ENCODE measurements around the gene TNFSF11. TPM values are rescaled to one million over a fixed set of nuclear protein-coding genes. Genes with fewer than 3 reads are reported as not detected.

TNFSF11 gene
- polyA plus RNA-seq, 3 donors: not detected

DNA sequence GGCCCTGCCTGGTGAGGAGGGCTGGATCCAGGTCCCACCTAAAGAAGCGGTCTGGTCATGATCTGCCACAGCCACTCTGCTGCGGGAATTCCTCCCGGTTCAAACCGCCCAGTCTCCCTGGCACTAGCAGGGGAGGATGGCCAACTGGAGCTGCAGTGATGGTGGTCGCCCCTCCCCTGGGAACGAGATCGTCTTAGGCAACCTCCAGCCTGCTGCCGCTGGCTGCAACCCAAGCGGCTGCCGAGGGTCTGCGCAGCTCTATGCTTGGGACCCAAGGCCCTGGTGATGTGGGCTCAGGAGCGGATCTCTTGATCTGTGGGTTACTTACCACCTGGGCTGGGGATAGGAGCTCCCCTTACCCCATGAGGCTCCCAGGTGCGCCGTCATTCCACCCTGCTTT is 69.1 kb downstream of the TNFSF11 start:
- H2AFZ ChIP-seq (ENCODE audit: insufficient read depth, low read depth, low read length, poor library complexity, severe bottlenecking): no peak overlapping the region
- no peaks in the 10 kb centered on the region for H3K4me1 ChIP-seq (ENCODE audit: control insufficient read depth in 1 of 2, insufficient read depth in 2 of 2, low read length in 2 of 2)
- H3K27me3 ChIP-seq (ENCODE audit: control insufficient read depth in 2 of 2, insufficient read depth in 2 of 2, low read length in 2 of 2): no peaks in the 10 kb centered on the region
- WGBS (ENCODE audit: insufficient coverage): 89% methylated on average over 13 of the region's 14 CpGs
- DNase-seq: no peak
- TF ChIP-seq, protein P1, sequence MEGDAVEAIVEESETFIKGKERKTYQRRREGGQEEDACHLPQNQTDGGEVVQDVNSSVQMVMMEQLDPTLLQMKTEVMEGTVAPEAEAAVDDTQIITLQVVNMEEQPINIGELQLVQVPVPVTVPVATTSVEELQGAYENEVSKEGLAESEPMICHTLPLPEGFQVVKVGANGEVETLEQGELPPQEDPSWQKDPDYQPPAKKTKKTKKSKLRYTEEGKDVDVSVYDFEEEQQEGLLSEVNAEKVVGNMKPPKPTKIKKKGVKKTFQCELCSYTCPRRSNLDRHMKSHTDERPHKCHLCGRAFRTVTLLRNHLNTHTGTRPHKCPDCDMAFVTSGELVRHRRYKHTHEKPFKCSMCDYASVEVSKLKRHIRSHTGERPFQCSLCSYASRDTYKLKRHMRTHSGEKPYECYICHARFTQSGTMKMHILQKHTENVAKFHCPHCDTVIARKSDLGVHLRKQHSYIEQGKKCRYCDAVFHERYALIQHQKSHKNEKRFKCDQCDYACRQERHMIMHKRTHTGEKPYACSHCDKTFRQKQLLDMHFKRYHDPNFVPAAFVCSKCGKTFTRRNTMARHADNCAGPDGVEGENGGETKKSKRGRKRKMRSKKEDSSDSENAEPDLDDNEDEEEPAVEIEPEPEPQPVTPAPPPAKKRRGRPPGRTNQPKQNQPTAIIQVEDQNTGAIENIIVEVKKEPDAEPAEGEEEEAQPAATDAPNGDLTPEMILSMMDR (IDR thresholded peaks at IDR 0.05): no peak
- H3K79me2 ChIP-seq (ENCODE audit: insufficient read depth, low read length): no peaks in the 10 kb centered on the region
- no peaks in the 10 kb centered on the region for H3K4me1 Mint-ChIP-seq
- intact Hi-C loops (cut with micrococcal nuclease): no loop called here
- no peak overlapping the region for H3K27ac ChIP-seq (ENCODE audit: low read depth in 1 of 2, low read length in 2 of 2)
- no peak overlapping the region for H3K4me3 Mint-ChIP-seq
- H3K27ac Mint-ChIP-seq: no peak overlapping the region
- no peak overlapping the region for H3K4me2 ChIP-seq (replicated peaks; ENCODE audit: extremely low read depth, low read length, poor library complexity, severe bottlenecking)
- no peak overlapping the region for H3K9ac ChIP-seq (ENCODE audit: insufficient read depth, low read length, poor library complexity, severe bottlenecking)
- peaks cover 4 to 6% of the 10 kb centered on the region in 2 donors for H3K9me3 ChIP-seq (replicated peaks in 1 of 2; ENCODE audit: control insufficient read depth in 1 of 2, insufficient read depth in 1 of 2, low read length in 2 of 2)
- no peaks in the 10 kb centered on the region for H3K36me3 Mint-ChIP-seq
- peaks cover 4 to 11% (median 8%) of the 10 kb centered on the region in 7 donors for H3K9me3 Mint-ChIP-seq
- H3K27me3 Mint-ChIP-seq (ENCODE audit: low read depth in 3 of 3): peaks cover 0 to 5% (median 2%) of the 10 kb centered on the region in 3 donors
- no peaks in the 10 kb centered on the region for H4K20me1 ChIP-seq (ENCODE audit: insufficient read depth, low read length)
- H3K36me3 ChIP-seq (replicated peaks in 1 of 2; ENCODE audit: control insufficient read depth in 1 of 2, insufficient read depth in 2 of 2, low read length in 2 of 2): no peaks in the 10 kb centered on the region
- H3K4me3 ChIP-seq (replicated peaks in 1 of 3; ENCODE audit: low read depth in 2 of 3, low read length in 3 of 3): no peak overlapping the region

DNA sequence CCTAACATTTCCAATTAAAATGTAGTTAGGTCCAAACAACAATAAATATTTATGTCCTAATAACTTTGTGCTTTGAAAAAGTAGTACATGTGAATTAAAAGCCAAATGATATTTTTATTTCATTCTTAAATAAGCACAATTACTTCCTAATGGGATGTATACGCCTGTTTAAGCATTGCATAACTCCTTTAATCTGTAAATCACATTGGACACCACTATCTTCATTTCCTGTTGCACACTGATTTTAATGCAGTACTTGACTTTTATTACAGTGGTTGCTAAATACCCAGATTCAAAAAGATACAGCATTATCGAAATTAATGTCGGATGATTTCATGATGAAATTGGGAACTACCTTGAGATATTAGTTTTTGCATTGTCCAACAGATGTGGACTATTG is 70.9 kb downstream of the TNFSF11 start:
- intact Hi-C loops (cut with micrococcal nuclease): no loop called here
- DNase-seq: no peak
- Histone ChIP-seq H3K4me2 (replicated peaks; ENCODE audit: extremely low read depth, low read length, poor library complexity, severe bottlenecking) (no peak overlapping the region), H2AFZ (ENCODE audit: insufficient read depth, low read depth, low read length, poor library complexity, severe bottlenecking) (no peak overlapping the region), H3K79me2 (ENCODE audit: insufficient read depth, low read length) (no peaks in the 10 kb centered on the region), H3K27me3 (ENCODE audit: control insufficient read depth in 2 of 2, insufficient read depth in 2 of 2, low read length in 2 of 2) (no peaks in the 10 kb centered on the region), H3K4me3 (replicated peaks in 1 of 3; ENCODE audit: low read depth in 2 of 3, low read length in 3 of 3) (no peak overlapping the region), H3K9ac (ENCODE audit: insufficient read depth, low read length, poor library complexity, severe bottlenecking) (no peak overlapping the region), H3K27ac (ENCODE audit: low read depth in 1 of 2, low read length in 2 of 2) (no peak overlapping the region), H3K4me1 (ENCODE audit: control insufficient read depth in 1 of 2, insufficient read depth in 2 of 2, low read length in 2 of 2) (no peaks in the 10 kb centered on the region), H4K20me1 (ENCODE audit: insufficient read depth, low read length) (no peaks in the 10 kb centered on the region), H3K9me3 (replicated peaks in 1 of 2; ENCODE audit: control insufficient read depth in 1 of 2, insufficient read depth in 1 of 2, low read length in 2 of 2) (peaks cover 4 to 6% of the 10 kb centered on the region in 2 donors), H3K36me3 (replicated peaks in 1 of 2; ENCODE audit: control insufficient read depth in 1 of 2, insufficient read depth in 2 of 2, low read length in 2 of 2) (no peaks in the 10 kb centered on the region)
- Mint-ChIP-seq H3K4me1 (no peaks in the 10 kb centered on the region), H3K9me3 (peaks cover 4 to 9% (median 7%) of the 10 kb centered on the region in 7 donors), H3K4me3 (no peak overlapping the region), H3K36me3 (no peaks in the 10 kb centered on the region), H3K27ac (no peak overlapping the region), H3K27me3 (ENCODE audit: low read depth in 3 of 3) (peaks cover 0 to 2% (median 2%) of the 10 kb centered on the region in 3 donors)
- TF ChIP-seq, protein P1 (IDR thresholded peaks at IDR 0.05): no peak
- 100% methylated on average over 1 of the region's 3 CpGs for WGBS (ENCODE audit: insufficient coverage)
